Mesenchymal stem cell (in vitro differentiated cells and primary cell): ENCODE results near the gene DLST.

Experiments used
- DNase-seq: peaks from one replicate; pipeline ENCODE4 v3.0.0-alpha.2; 2013
- H2AFZ ChIP-seq: one replicate; pipeline ENCODE4 v1.6.1; 2013; ENCODE audit warnings: low read depth, mild to moderate bottlenecking, control low read depth, inconsistent platforms, low read length, moderate library complexity
- H2AK5ac ChIP-seq: 2 replicates; pipeline ENCODE4 v1.6.1; 2013; ENCODE audit warnings: low read length, moderate library complexity, mild to moderate bottlenecking, inconsistent platforms; ENCODE audit not compliant: severe bottlenecking
- H2BK120ac ChIP-seq: one replicate; pipeline ENCODE4 v1.6.1; 2013; ENCODE audit warnings: low read depth, mild to moderate bottlenecking, inconsistent platforms, low read length, moderate library complexity
- H2BK12ac ChIP-seq, 2 experiments: one replicate each; pipeline ENCODE4 v1.6.1; 2013; ENCODE audit warnings: inconsistent platforms in 2 of 2, low read length in 2 of 2, mild to moderate bottlenecking in 2 of 2, moderate library complexity in 2 of 2, control low read depth in 1 of 2
- H2BK15ac ChIP-seq: one replicate; pipeline ENCODE4 v1.6.1; 2013; ENCODE audit warnings: mild to moderate bottlenecking, low read depth, inconsistent platforms; ENCODE audit not compliant: poor library complexity, severe bottlenecking
- H2BK5ac ChIP-seq: 2 replicates; pipeline ENCODE4 v1.6.1; 2013; ENCODE audit warnings: low read depth, mild to moderate bottlenecking, low read length, control low read depth, inconsistent platforms; ENCODE audit not compliant: poor library complexity, severe bottlenecking
- H3K14ac ChIP-seq, 2 experiments: one replicate each; pipeline ENCODE4 v1.6.1; 2013; ENCODE audit warnings: inconsistent platforms in 2 of 2, low read length in 2 of 2, control low read depth in 1 of 2, mild to moderate bottlenecking in 1 of 2, moderate library complexity in 1 of 2
- H3K18ac ChIP-seq, 2 experiments: one replicate each; pipeline ENCODE4 v1.6.1; 2013; ENCODE audit warnings: inconsistent platforms in 2 of 2, low read length in 2 of 2, control low read depth in 1 of 2, low read depth in 1 of 2, mild to moderate bottlenecking in 1 of 2
- H3K23ac ChIP-seq, 2 experiments: one replicate each; pipeline ENCODE4 v1.6.1; 2013; ENCODE audit warnings: inconsistent platforms in 2 of 2, low read length in 2 of 2, mild to moderate bottlenecking in 2 of 2, moderate library complexity in 2 of 2, control low read depth in 1 of 2
- H3K27ac ChIP-seq: 2 replicates; pipeline ENCODE4 v1.5.1; 2013; ENCODE audit warnings: mild to moderate bottlenecking, moderate library complexity, low read length, control low read depth, inconsistent platforms; ENCODE audit not compliant: poor library complexity, severe bottlenecking
- H3K27me3 ChIP-seq, 2 experiments: 2 replicates each; pipeline versions ENCODE4 v1.6.1 to v1.7.0; 2013; ENCODE audit warnings: low read length in 2 of 2, mild to moderate bottlenecking in 2 of 2, moderate library complexity in 2 of 2, control low read depth in 1 of 2, inconsistent platforms in 1 of 2; ENCODE audit not compliant: control insufficient read depth in 1 of 2, insufficient read depth in 1 of 2
- H3K36me3 ChIP-seq, 2 experiments: 2 replicates each; pipeline versions ENCODE4 v1.6.1 to v1.7.0; 2013; ENCODE audit warnings: low read length in 2 of 2, control low read depth in 1 of 2, inconsistent platforms in 1 of 2, low read depth in 1 of 2, mild to moderate bottlenecking in 1 of 2; ENCODE audit not compliant: insufficient read depth in 2 of 2, control insufficient read depth in 1 of 2
- H3K4ac ChIP-seq, 2 experiments: one replicate each; pipeline ENCODE4 v1.6.1; 2013; ENCODE audit warnings: inconsistent platforms in 2 of 2, low read length in 2 of 2, mild to moderate bottlenecking in 2 of 2, moderate library complexity in 2 of 2, control low read depth in 1 of 2, low read depth in 1 of 2
- H3K4me1 ChIP-seq: 2 replicates; pipeline ENCODE4 v1.6.1; 2013; ENCODE audit warnings: low read depth, low read length, control low read depth; ENCODE audit not compliant: control insufficient read depth, insufficient read depth
- H3K4me2 ChIP-seq: 2 replicates; pipeline ENCODE4 v1.6.1; 2013; ENCODE audit warnings: low read length, mild to moderate bottlenecking, inconsistent platforms; ENCODE audit not compliant: poor library complexity, severe bottlenecking
- H3K4me3 ChIP-seq, 2 experiments: 2 replicates each; pipeline versions ENCODE4 v1.5.1 to v1.7.0; 2013; ENCODE audit warnings: low read length in 2 of 2, mild to moderate bottlenecking in 2 of 2, control low read depth in 1 of 2, low read depth in 1 of 2; ENCODE audit not compliant: insufficient read depth in 1 of 2
- H3K79me1 ChIP-seq: replicated peaks from 2 replicates; pipeline ENCODE4 v1.6.1; 2013; ENCODE audit warnings: mild to moderate bottlenecking, control low read depth, low read length, inconsistent platforms; ENCODE audit not compliant: poor library complexity, severe bottlenecking
- H3K9ac ChIP-seq: 2 replicates; pipeline ENCODE4 v1.7.0; 2013; ENCODE audit warnings: mild to moderate bottlenecking, low read length, moderate library complexity
- H3K9me3 ChIP-seq: 2 replicates; pipeline ENCODE4 v1.7.0; 2013; ENCODE audit warnings: mild to moderate bottlenecking, low read length; ENCODE audit not compliant: control insufficient read depth
- H4K8ac ChIP-seq: one replicate; pipeline ENCODE4 v1.6.1; 2013; ENCODE audit warnings: inconsistent platforms, mild to moderate bottlenecking, low read length, moderate library complexity
- H4K91ac ChIP-seq: one replicate; pipeline ENCODE4 v1.6.1; 2013; ENCODE audit warnings: mild to moderate bottlenecking, low read length, inconsistent platforms
- WGBS: methylation state at CpG from one replicate; pipeline ENCODE4 v1.1.7; 2013; ENCODE audit warnings: mixed read lengths; 5-methylcytosine and 5-hydroxymethylcytosine counted together

Gene DLST

DNA sequence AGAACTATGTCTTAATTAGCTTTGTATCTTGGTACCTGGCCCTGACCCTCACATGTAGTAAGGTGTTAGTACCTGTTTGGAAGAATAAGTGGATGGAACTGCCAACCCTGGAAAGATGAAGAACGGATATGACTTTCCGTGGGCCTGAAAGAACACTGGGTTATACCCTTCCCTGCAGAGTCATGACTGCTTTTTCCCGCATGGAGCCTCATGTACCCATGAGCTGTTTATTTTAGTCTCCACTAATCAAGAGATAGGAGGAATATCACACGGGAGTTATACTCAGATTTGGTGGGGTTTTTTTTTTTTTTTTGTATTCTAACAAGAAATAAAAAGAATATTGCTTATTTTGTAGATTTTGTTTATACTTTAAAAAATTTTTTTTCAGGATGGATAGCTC, 15.9 kb downstream of the DLST start:
- no peaks in the 10 kb centered on the region for H3K4me1 ChIP-seq
- H3K18ac ChIP-seq = no peak overlapping the region
- WGBS = 94% methylated on average over 3 of the region's 4 CpGs
- H3K27me3 ChIP-seq = no peaks in the 10 kb centered on the region
- H2BK12ac ChIP-seq = no peak overlapping the region
- no peak overlapping the region for H2AFZ ChIP-seq
- no peak overlapping the region for H3K23ac ChIP-seq
- H3K4me3 ChIP-seq = no peak overlapping the region
- H3K4me2 ChIP-seq = no peak overlapping the region
- H2BK15ac ChIP-seq = no peak overlapping the region
- DNase-seq = no peak
- no peak overlapping the region for H2BK120ac ChIP-seq
- no peak overlapping the region for H3K9ac ChIP-seq
- H3K79me1 ChIP-seq = peaks cover 31% of the 10 kb centered on the region
- H3K4ac ChIP-seq = no peak overlapping the region
- no peak overlapping the region for H3K27ac ChIP-seq
- H3K9me3 ChIP-seq = no peaks in the 10 kb centered on the region
- H2AK5ac ChIP-seq = no peak overlapping the region
- H3K14ac ChIP-seq = no peak overlapping the region
- peaks cover 68 to 99% of the 10 kb centered on the region in 2 experiments for H3K36me3 ChIP-seq
- no peak overlapping the region for H2BK5ac ChIP-seq
- no peak overlapping the region for H4K91ac ChIP-seq
- no peak overlapping the region for H4K8ac ChIP-seq

DNA sequence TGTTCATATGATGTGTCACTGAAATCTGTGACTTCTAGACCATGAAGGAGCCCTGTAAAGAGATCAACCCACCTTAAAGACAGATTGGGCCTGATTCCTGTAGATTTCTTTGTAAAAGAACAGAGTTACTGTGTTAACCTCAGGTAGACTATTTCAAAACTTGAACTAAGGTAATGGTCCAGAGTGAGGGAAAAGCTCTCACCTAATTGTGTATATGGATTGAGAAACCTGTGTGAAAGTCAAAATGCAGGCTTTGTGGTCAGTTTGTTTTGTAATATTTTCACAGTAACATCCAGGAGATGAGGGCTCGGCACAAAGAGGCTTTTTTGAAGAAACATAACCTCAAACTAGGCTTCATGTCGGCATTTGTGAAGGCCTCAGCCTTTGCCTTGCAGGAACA, 16.4 kb downstream of the DLST start:
- Histone ChIP-seq H3K4me2 (no peak overlapping the region), H2BK120ac (no peak overlapping the region), H2AFZ (no peak overlapping the region), H4K8ac (no peak overlapping the region), H3K9ac (no peak overlapping the region), H2AK5ac (no peak overlapping the region), H2BK15ac (no peak overlapping the region), H4K91ac (no peak overlapping the region), H2BK5ac (no peak overlapping the region), H3K14ac (no peak overlapping the region), H3K18ac (no peak overlapping the region), H3K23ac (no peak overlapping the region), H3K4me1 (no peaks in the 10 kb centered on the region), H3K9me3 (no peaks in the 10 kb centered on the region), H3K79me1 (peaks cover 29% of the 10 kb centered on the region), H3K27me3 (no peaks in the 10 kb centered on the region), H3K36me3 (peaks cover 70 to 99% of the 10 kb centered on the region in 2 experiments), H2BK12ac (no peak overlapping the region), H3K4me3 (no peak overlapping the region), H3K27ac (no peak overlapping the region), H3K4ac (no peak overlapping the region)
- no peak for DNase-seq
- 100% methylated on average over 2 of the region's 2 CpGs for WGBS

DNA sequence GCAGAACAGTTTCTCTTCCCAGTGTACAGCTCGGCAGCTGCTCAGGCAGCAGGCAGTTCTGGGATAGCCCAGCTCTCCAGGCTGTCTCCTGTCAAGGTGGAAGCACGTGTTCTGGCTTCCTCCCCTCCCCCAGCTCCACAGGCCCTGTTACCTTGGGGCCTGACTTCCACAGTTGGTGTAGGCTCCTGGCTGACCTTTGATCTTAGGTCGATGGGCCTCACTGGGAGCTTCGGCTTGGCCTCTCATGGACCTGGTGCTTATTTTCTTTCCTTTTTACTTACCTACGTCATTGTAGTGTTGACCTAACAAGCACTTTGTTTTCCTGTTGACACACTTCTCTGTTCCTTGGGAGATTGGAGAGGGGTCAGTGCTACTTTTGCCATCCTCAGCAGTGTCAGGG, 17.0 kb downstream of the DLST start:
- no peak overlapping the region for H3K4me3 ChIP-seq
- no peak overlapping the region for H3K4me2 ChIP-seq
- no peak overlapping the region for H2BK12ac ChIP-seq
- H3K23ac ChIP-seq = no peak overlapping the region
- peaks cover 29% of the 10 kb centered on the region for H3K79me1 ChIP-seq
- no peak overlapping the region for H2BK120ac ChIP-seq
- H3K4me1 ChIP-seq = no peaks in the 10 kb centered on the region
- no peak overlapping the region for H2BK15ac ChIP-seq
- DNase-seq = no peak
- no peak overlapping the region for H2BK5ac ChIP-seq
- H4K8ac ChIP-seq = no peak overlapping the region
- no peak overlapping the region for H2AK5ac ChIP-seq
- WGBS = 81% methylated on average over 5 of the region's 5 CpGs
- H3K9ac ChIP-seq = no peak overlapping the region
- H3K27ac ChIP-seq = no peak overlapping the region
- no peaks in the 10 kb centered on the region for H3K9me3 ChIP-seq
- no peak overlapping the region for H3K18ac ChIP-seq
- H3K14ac ChIP-seq = no peak overlapping the region
- peaks cover 70 to 97% of the 10 kb centered on the region in 2 experiments for H3K36me3 ChIP-seq
- no peak overlapping the region for H4K91ac ChIP-seq
- no peak overlapping the region for H3K4ac ChIP-seq
- H3K27me3 ChIP-seq = no peaks in the 10 kb centered on the region
- no peak overlapping the region for H2AFZ ChIP-seq

DNA sequence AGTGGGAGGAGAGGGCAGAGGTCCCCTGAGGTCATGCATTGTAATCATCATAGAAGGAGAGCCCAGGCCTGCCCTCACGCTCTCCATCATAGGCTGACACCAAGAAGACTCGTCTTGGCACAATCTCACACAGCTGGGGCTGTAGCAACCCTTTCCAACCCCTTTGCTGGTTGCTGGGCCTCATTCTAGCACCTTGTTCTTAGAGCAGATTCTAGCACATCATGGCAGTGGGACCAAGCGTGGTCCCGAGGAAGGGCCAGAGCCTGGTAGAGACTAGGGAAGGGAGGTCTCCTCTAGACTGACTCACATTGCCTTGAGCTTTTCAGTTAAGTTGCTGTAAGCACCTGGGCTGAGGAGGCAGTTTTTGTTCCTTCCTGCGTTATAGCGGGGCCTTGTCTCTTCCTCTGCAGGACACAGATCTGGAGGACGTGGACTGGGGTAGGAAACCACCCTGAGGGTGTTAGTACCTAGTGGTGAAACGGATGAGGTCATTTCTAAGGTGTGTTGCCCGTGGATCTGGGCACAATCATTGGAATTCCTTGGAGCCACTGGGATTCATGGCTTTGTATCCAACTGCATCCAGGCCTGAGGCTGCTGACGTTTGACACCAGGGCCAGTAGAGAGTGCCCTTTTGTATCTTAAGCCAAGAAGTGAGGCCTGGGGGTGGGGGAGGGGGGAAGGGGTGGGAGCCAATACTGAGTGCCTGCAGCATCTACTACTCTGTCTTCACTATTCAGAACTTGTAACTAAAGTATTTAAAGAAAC, 21.4 kb downstream of the DLST start:
- DNase-seq = no peak
- Histone ChIP-seq H2BK5ac (no peak overlapping the region), H4K8ac (no peak overlapping the region), H2AK5ac (no peak overlapping the region), H3K4me1 (peaks cover 5% of the 10 kb centered on the region), H2AFZ (no peak overlapping the region), H3K4me2 (no peak overlapping the region), H3K18ac (no peak overlapping the region), H2BK120ac (no peak overlapping the region), H2BK12ac (no peak overlapping the region), H3K36me3 (peaks cover 69 to 74% of the 10 kb centered on the region in 2 experiments), H3K14ac (no peak overlapping the region), H2BK15ac (no peak overlapping the region), H3K4me3 (no peak overlapping the region), H4K91ac (no peak overlapping the region), H3K23ac (no peak overlapping the region), H3K27me3 (no peaks in the 10 kb centered on the region), H3K9ac (no peak overlapping the region), H3K9me3 (no peaks in the 10 kb centered on the region), H3K27ac (no peak overlapping the region), H3K4ac (no peak overlapping the region), H3K79me1 (peaks cover 11% of the 10 kb centered on the region)
- WGBS = 84% methylated on average over 10 of the region's 10 CpGs
